NT2/D1 (cell line): ENCODE measurements around the gene PRAMEF1.
"Not testable (repeated sequence)": the region's sequence is repeated elsewhere in the genome, so short reads cannot be mapped to it uniquely, and the experiment has no call there.

Experiments
- SUZ12 ChIP-seq: IDR thresholded peaks from 2 replicates; pipeline ENCODE4 v1.6.1; 2011; ENCODE audit not compliant: insufficient read length, insufficient read depth; ENCODE audit errors: extremely low read depth
- YY1 ChIP-seq: IDR thresholded peaks from 2 replicates; pipeline ENCODE4 v1.6.1; 2011; ENCODE audit not compliant: insufficient read length, insufficient read depth
- ZNF274 ChIP-seq: IDR thresholded peaks from 2 replicates; pipeline ENCODE4 v1.6.1; 2011; ENCODE audit warnings: mild to moderate bottlenecking, low read depth, low read length

- not testable (repeated sequence) for TF ChIP-seq YY1, SUZ12, ZNF274
These were observed 40.1 kb downstream of the PRAMEF1 start, which contains the start of gene PRAMEF11 for GRCh38 chr1:12831310-12831709.
